GM18858 (cell line): ENCODE results near the gene MFAP3L.

Experiments used
- ATAC-seq: cut with Tn5 transposase; IDR thresholded peaks from one replicate; pipeline ENCODE4 v1.9.1; 2021; ENCODE audit not compliant: unreplicated experiment

Gene MFAP3L

GRCh38 chr4:169988252-169988651 is 37.9 kb downstream of the MFAP3L start:
- ATAC-seq = no peak

- no peak for ATAC-seq
Observed at GRCh38 chr4:169987327-169988228, 38.6 kb downstream of the MFAP3L start.

- ATAC-seq = no peak
Observed at GRCh38 chr4:169986369-169986768, 39.8 kb downstream of the MFAP3L start.

GRCh38 chr4:169985881-169986280 is 40.3 kb downstream of the MFAP3L start:
- no peak for ATAC-seq

- ATAC-seq = no peak
Observed at GRCh38 chr4:169984745-169985144, 41.5 kb downstream of the MFAP3L start.

GRCh38 chr4:169984173-169984572 is 42.0 kb downstream of the MFAP3L start:
- ATAC-seq = no peak

- no peak for ATAC-seq
Observed at GRCh38 chr4:169976951-169977350, 49.2 kb downstream of the MFAP3L start.

GRCh38 chr4:169975838-169976796 is 50.1 kb downstream of the MFAP3L start:
- no peak for ATAC-seq

- no peak for ATAC-seq
Observed at GRCh38 chr4:169975131-169975837, 50.9 kb downstream of the MFAP3L start.

GRCh38 chr4:169971456-169972015 is 54.7 kb downstream of the MFAP3L start:
- no peak for ATAC-seq

GRCh38 chr4:169968999-169969398 is 57.2 kb downstream of the MFAP3L start:
- ATAC-seq = no peak

GRCh38 chr4:169963998-169964397 is 62.2 kb downstream of the MFAP3L start:
- ATAC-seq = no peak

- no peak for ATAC-seq
Observed at GRCh38 chr4:169959254-169959653, 66.9 kb downstream of the MFAP3L start.

GRCh38 chr4:169958629-169959028 is 67.6 kb downstream of the MFAP3L start:
- ATAC-seq = no peak

- no peak for ATAC-seq
Observed at GRCh38 chr4:169957785-169958184, 68.4 kb downstream of the MFAP3L start.

- no peak for ATAC-seq
Observed at GRCh38 chr4:169956091-169956843, 69.9 kb downstream of the MFAP3L start.

- no peak for ATAC-seq
Observed at GRCh38 chr4:169955521-169955920, 70.7 kb downstream of the MFAP3L start.

- ATAC-seq = peak; percentile 85
Observed at GRCh38 chr4:169952236-169953002, 73.8 kb downstream of the MFAP3L start.

- ATAC-seq = no peak
Observed at GRCh38 chr4:169948271-169948670, 77.9 kb downstream of the MFAP3L start.
